WI38 (cell line): ENCODE data around the gene GFOD2.

Source experiments
- H3K4me3 ChIP-seq: 2 replicates; pipeline ENCODE4 v1.5.1; 2011; ENCODE audit warnings: low read depth, mild to moderate bottlenecking, control low read depth, low read length
- TF ChIP-seq, protein P1 (sequence below): IDR thresholded peaks from 2 replicates; pipeline ENCODE4 v1.5.1; 2012; ENCODE audit warnings: low read depth, mild to moderate bottlenecking, control low read depth, low read length

Gene GFOD2

DNA sequence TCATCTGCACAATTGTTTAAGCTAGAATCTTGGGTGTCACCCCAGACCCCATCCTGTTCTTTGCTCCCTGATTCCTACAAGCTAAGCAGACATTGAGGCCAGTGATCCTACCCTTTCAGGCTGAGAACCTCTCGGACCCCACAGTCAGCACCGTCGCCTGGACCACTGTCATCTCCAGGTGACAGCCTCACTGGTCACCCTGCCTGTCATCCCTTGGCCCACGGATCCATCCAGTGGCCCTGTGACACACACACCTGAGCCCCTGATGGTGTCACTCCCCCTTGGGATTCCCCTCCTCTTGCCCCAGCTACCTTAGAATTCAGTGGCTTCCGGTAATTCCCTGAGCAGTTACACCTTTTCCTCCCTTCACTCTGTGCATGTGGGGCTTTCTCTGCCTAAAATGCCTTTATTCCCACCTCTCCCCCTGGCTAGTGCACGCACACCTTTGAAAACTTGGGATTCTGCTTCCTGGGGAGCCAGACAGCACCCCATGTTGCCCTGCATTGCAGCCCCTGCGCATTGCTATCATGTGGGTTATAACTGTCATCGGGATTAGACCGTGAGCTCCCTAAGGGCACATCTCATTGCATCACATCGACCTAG, 49.5 kb downstream of the GFOD2 start:
- H3K4me3 ChIP-seq = no peak overlapping the region
- TF ChIP-seq, protein P1, sequence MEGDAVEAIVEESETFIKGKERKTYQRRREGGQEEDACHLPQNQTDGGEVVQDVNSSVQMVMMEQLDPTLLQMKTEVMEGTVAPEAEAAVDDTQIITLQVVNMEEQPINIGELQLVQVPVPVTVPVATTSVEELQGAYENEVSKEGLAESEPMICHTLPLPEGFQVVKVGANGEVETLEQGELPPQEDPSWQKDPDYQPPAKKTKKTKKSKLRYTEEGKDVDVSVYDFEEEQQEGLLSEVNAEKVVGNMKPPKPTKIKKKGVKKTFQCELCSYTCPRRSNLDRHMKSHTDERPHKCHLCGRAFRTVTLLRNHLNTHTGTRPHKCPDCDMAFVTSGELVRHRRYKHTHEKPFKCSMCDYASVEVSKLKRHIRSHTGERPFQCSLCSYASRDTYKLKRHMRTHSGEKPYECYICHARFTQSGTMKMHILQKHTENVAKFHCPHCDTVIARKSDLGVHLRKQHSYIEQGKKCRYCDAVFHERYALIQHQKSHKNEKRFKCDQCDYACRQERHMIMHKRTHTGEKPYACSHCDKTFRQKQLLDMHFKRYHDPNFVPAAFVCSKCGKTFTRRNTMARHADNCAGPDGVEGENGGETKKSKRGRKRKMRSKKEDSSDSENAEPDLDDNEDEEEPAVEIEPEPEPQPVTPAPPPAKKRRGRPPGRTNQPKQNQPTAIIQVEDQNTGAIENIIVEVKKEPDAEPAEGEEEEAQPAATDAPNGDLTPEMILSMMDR = no peak

DNA sequence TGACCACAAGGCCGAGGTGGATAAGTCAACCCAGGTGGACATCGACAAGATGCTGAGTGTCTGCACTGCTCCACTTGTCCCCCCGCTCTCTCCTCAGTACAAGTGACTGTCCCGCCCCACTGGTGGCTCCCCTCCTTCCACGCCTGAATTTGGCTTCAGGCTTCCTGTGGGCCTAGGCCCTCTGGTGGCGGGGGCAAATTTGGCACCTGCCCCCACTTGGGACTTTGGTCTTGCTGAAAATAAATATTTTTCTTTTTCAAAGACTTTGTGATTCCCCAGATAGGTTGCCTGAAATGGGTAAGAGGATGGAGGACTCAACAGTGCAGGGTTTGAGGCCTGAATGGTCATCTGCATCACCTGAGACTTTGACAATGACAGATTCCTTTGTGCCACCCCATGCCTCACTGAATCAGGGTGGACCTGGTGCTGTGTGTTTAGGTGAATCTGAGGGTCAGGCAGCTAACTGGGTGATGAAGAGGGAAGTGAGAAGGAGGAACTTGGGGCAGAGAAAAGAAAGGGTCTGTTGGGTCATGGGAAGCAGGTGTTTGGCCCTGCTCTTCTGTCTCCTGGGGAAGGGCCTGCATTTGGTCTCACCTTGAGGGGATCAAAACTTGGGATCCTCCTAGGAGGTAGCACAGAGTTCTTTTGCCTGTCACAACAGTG, 50.5 kb downstream of the GFOD2 start:
- TF ChIP-seq, protein P1 = no peak
- no peak overlapping the region for H3K4me3 ChIP-seq

DNA sequence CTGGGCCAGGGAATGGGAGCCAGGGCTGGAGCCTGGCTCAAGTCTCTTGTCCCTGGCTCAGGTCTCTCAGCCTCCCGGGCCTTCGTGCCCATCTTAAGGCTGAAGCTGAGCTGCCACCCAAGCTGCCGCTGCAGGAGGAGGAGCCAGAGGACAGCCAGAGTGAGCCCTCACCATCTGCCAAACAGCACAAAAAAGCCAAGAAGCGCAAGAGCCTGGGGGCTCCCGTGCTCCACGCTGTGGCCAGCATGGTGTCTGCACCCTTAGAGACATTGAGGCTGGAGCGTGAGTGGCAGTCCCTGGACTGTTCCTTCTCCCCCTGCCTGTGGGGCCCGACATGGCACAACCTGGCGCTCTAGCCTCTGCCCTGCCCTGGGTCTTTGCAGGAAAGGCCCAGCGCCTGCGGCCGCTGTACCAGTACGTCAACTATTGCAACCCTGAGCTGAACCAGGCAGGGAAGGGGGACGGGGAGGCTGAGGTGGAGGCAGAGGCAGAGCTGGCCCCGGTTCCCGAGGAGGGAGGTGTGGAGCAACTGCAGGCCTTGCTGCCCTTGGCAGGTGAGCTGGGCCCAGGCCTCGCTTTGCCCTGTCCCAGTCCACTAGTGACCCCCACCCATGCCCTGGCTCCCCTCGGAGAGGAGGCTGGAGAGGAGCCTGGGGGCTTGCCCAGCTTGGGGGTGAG, 51.2 kb downstream of the GFOD2 start:
- H3K4me3 ChIP-seq = no peak overlapping the region
- TF ChIP-seq, protein P1 = peak; percentile 68

DNA sequence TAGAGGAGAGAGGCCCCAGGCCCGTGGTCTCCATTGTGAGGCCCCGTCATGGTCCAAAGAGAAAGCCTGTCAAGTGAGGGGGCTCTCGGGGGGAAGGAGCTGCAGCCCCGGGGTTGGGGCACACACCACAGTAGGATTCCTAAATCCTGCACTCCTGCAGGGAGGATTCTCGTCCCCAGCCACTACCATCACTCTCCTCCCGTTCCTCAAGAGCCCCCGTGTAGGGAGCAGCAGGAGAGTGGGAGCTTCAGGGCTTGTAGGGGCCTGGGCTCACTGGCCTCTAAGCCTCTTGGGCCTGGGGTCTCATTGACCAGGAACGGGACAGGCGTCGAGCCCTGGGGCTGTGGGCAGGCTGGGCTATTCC, 51.7 kb downstream of the GFOD2 start:
- TF ChIP-seq, protein P1 = no peak

DNA sequence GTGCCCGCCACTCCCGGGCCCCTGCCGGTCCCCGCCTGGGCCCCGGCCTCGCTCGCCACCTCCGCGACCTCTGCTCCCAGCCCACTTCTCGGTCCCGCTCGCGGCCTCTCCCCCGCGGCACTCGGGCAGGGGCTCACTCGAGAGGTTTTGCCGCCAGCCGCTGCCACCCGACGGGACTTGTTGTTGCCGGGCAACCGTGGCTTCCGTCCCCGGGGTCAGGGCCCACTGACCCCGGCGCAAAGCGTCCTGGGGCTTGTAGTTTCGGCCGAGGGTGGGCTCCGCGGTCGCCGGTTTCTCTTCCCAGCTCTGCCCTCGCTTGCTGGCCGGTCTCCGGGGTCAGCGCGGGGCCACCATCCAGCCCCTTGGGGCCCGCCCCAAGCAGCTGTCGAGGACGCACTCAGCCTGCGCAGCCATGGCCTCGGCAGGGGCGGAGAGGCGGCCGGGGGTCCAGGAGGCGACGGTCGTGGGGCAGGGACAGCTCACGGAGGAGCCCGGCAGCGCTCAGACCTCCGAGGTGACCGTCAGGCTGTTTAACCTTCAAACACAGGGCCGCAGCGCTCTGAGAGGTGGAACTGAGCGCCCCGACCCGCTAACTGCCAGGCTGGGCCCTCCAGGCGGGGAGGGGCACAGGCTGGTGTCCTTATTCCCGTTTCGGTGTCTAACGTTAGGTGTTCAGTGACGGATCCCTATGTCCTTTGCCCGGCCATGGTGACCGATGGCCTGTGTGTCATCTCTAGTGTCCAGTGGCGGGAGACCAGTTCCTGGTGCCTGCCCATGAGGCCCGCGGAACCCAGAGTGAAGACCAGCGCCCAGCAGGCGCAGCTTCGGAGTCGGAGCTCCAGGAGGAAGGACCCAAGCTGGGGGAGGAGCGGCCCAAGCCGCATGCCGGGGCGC, 52.3 kb downstream of the GFOD2 start, which contains the start of the genes C16orf86 and ENKD1:
Gene C16orf86, plus strand, starts transcription at position 256 of the 894 bp plus-strand sequence. Its CDS starts 157 bp downstream, at position 413.
Gene ENKD1, minus strand, starts transcription at position 192 of the 894 bp plus-strand sequence. CDS start 308 bp downstream, outside the sequence.
- peak within 1 kb of the TSS; percentile 64 for H3K4me3 ChIP-seq
- TF ChIP-seq, protein P1 = no peak

More for the DNA sequence above, 51.7 kb downstream of the GFOD2 start:
- no peak overlapping the region for H3K4me3 ChIP-seq

DNA sequence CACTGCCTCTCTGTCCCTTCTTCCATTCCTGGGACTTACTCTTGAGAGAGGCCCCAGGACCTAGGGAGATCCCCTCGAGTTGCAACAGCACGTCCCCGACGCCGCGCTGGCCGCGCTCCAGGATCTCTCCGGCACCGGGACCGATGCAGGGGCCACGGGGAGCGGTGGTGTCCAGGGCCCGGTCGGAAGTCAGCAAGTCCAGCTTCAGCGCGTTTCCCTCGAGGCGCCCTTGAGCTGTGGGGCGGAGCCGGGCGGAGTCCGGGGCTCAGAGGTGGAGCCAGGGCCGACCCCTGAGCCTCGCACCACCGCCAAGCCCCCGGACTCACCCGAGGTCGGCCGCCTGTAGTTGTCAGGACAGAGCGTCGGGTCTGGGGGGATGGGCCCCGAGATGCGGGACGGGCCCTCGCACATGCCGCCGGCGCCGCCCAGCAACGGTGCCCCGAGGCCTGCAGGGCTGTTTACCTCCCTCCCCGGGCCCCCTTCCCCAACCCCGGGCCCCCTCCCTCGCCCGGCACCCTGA, 53.0 kb downstream of the GFOD2 start:
- TF ChIP-seq, protein P1 = no peak
- H3K4me3 ChIP-seq = peak overlapping the region; percentile 64
